ENCODE data around the gene LYSMD3.

- no peak for TF ChIP-seq CTCF (IDR thresholded peaks at IDR 0.05)
- TF ChIP-seq POLR2A (IDR thresholded peaks at IDR 0.05) = no peak
- TF ChIP-seq EP300 (IDR thresholded peaks at IDR 0.05) = no peak
Measured at GRCh38 chr5:90563108-90563507, 33.7 kb upstream of the LYSMD3 start.
